SK-N-SH (cell line): ENCODE data around the gene GATAD2A.

Source experiments
- CHD2 ChIP-seq: fragments of 150-350 bp; IDR thresholded peaks from 2 replicates; pipeline ENCODE4 v1.6.1; 2018; ENCODE audit warnings: low read length; ENCODE audit not compliant: partially characterized antibody
- CTCF ChIP-seq: fragments of 200-600 bp; sonication (generic); IDR thresholded peaks from 2 replicates; pipeline ENCODE4 v1.6.1; 2017; ENCODE audit warnings: antibody characterized with exemption, mild to moderate bottlenecking, moderate library complexity
- EZH2phosphoT487 ChIP-seq: fragments of 200-600 bp; sonication (generic); IDR thresholded peaks from 2 replicates; pipeline ENCODE4 v1.6.1; 2017; ENCODE audit warnings: low read depth, mixed run types, mild to moderate bottlenecking, antibody characterized with exemption, moderate library complexity, borderline replicate concordance
- FOXJ3 ChIP-seq: sonication (generic); formaldehyde crosslinking; IDR thresholded peaks from 2 replicates; pipeline ENCODE4 v1.5.1; 2020; ENCODE audit warnings: mild to moderate bottlenecking, missing genetic modification reagents
- GABPA ChIP-seq: IDR thresholded peaks from 2 replicates; pipeline ENCODE4 v1.4.0; 2012; ENCODE audit warnings: low read depth, mild to moderate bottlenecking
- POLR2AphosphoS5 ChIP-seq: IDR thresholded peaks from 2 replicates; pipeline ENCODE4 v1.6.1; 2012; ENCODE audit warnings: low read depth, low read length
- RAD21 ChIP-seq: IDR thresholded peaks from 2 replicates; pipeline ENCODE4 v1.6.1; 2012; ENCODE audit warnings: mild to moderate bottlenecking, low read length
- RFX5 ChIP-seq: IDR thresholded peaks from 2 replicates; pipeline ENCODE4 v1.6.1; 2012; ENCODE audit warnings: mild to moderate bottlenecking, improper control_type of control experiment, low read length
- RXRA ChIP-seq: IDR thresholded peaks from 2 replicates; pipeline ENCODE4 v1.4.0; 2012; ENCODE audit warnings: low read depth, mild to moderate bottlenecking, borderline replicate concordance
- SIN3A ChIP-seq: IDR thresholded peaks from 2 replicates; pipeline ENCODE4 v1.6.1; 2012; ENCODE audit warnings: low read depth, mild to moderate bottlenecking, low read length, moderate library complexity, borderline replicate concordance
- TAF1 ChIP-seq: IDR thresholded peaks from 2 replicates; pipeline ENCODE4 v1.6.1; 2012; ENCODE audit warnings: low read depth, mild to moderate bottlenecking, low read length, moderate library complexity, borderline replicate concordance
- ZBTB33 ChIP-seq: IDR thresholded peaks from 2 replicates; pipeline ENCODE4 v1.4.0; 2012; ENCODE audit warnings: low read depth, borderline replicate concordance
- TF ChIP-seq, protein P1 (sequence below): IDR thresholded peaks from 2 replicates; pipeline ENCODE4; 2012

DNA sequence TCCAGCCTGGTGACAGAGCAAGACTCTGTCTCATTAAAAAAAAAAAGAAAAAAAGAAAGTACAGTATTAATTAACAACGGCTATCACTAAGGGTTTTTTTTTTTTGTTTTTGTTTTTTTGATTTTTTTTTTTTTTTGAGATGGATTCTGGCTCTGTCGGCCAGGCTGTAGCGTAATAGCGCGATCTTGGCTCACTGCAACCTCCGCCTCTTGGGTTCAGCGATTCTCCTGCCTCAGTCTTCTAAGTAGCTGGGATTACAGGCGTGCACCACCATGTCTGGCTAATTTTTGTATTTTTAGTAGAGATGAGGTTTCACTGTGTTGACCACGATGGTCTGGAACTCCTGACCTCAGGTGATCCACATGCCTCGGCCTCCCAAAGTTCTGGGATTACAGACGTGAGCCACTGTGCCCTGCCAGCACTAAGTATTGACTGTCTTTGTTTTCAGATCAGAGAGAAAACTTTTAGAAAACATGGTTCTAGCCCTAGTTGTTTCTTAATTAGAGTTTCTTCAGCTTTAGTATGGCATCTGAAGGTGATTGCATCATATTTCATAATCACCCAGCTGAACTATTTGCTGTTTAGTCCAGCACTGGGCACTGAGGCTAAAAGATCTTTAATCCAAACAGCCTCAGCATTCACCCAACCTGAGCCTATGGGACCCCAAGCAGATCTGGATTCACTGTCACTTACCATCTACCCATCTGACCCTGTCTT is 2.7 kb upstream of the GATAD2A start:
- no peak for TF ChIP-seq CHD2
- no peak for TF ChIP-seq CTCF
- no peak for TF ChIP-seq RXRA
- no peak for TF ChIP-seq RFX5
- no peak for TF ChIP-seq GABPA
- no peak for TF ChIP-seq POLR2AphosphoS5
- TF ChIP-seq, protein P1, sequence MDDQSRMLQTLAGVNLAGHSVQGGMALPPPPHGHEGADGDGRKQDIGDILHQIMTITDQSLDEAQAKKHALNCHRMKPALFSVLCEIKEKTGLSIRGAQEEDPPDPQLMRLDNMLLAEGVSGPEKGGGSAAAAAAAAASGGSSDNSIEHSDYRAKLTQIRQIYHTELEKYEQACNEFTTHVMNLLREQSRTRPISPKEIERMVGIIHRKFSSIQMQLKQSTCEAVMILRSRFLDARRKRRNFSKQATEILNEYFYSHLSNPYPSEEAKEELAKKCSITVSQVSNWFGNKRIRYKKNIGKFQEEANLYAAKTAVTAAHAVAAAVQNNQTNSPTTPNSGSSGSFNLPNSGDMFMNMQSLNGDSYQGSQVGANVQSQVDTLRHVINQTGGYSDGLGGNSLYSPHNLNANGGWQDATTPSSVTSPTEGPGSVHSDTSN: no peak
- no peak for TF ChIP-seq ZBTB33
- no peak for TF ChIP-seq RAD21
- TF ChIP-seq SIN3A: no peak
- TF ChIP-seq EZH2phosphoT487: no peak
- TF ChIP-seq TAF1: no peak
- TF ChIP-seq FOXJ3: no peak
